GM23338 (cell line): ENCODE measurements around the gene ABCA4. TPM values are rescaled to one million over a fixed set of nuclear protein-coding genes. Genes with fewer than 3 reads are reported as not detected.

ENCODE experiments used
- ATAC-seq: fragments of 200-7000 bp; cut with Tn5 transposase; 3 replicates; pipeline ENCODE4 v1.9.1; 2020
- DNase-seq: peaks from one replicate; pipeline ENCODE4 v3.0.0-alpha.2; 2015; ENCODE audit warnings: low spot score
- H2AFZ ChIP-seq: fragments of 200-600 bp; sonication (generic); 2 replicates; pipeline ENCODE4 v1.8.0; 2016; ENCODE audit warnings: antibody characterized with exemption, mild to moderate bottlenecking, moderate library complexity
- H3F3A ChIP-seq: fragments of 200-600 bp; sonication (generic); replicated peaks from 2 replicates; pipeline ENCODE4 v1.8.0; 2017; ENCODE audit warnings: antibody characterized with exemption, mixed run types, low read depth
- H3K27ac ChIP-seq: fragments of 200-600 bp; sonication (generic); 2 replicates; pipeline ENCODE4 v1.6.1; 2016; ENCODE audit warnings: low read depth
- H3K27me3 ChIP-seq: fragments of 200-600 bp; sonication (generic); 2 replicates; pipeline ENCODE4 v1.8.0; 2016; ENCODE audit warnings: mild to moderate bottlenecking, mixed run types, moderate library complexity; ENCODE audit not compliant: insufficient read depth
- H3K36me3 ChIP-seq: fragments of 200-600 bp; sonication (generic); 2 replicates; pipeline ENCODE4 v1.8.0; 2016; ENCODE audit warnings: mild to moderate bottlenecking; ENCODE audit not compliant: insufficient read depth
- H3K4me1 ChIP-seq: fragments of 200-600 bp; sonication (generic); 2 replicates; pipeline ENCODE4 v1.8.0; 2016; ENCODE audit warnings: mild to moderate bottlenecking, moderate library complexity; ENCODE audit not compliant: insufficient read depth
- H3K4me2 ChIP-seq: fragments of 200-600 bp; sonication (generic); 2 replicates; pipeline ENCODE4 v1.7.1; 2017; ENCODE audit warnings: mixed run types
- H3K4me3 ChIP-seq: fragments of 200-600 bp; sonication (generic); 2 replicates; pipeline ENCODE4 v1.6.1; 2016; ENCODE audit warnings: mixed run types
- H3K79me2 ChIP-seq: fragments of 200-600 bp; sonication (generic); replicated peaks from 2 replicates; pipeline ENCODE4 v1.8.0; 2017; ENCODE audit warnings: mild to moderate bottlenecking; ENCODE audit not compliant: insufficient read depth
- H3K9me2 ChIP-seq: fragments of 200-600 bp; sonication (generic); 2 replicates; pipeline ENCODE4 v1.8.0; 2017; ENCODE audit not compliant: insufficient read depth
- H4K20me1 ChIP-seq: fragments of 200-600 bp; sonication (generic); replicated peaks from 2 replicates; pipeline ENCODE4 v1.8.0; 2017; ENCODE audit warnings: mild to moderate bottlenecking; ENCODE audit not compliant: insufficient read depth
- H3K27ac Mint-ChIP-seq: 2 replicates; pipeline ENCODE4 v1.8.0; 2020; ENCODE audit warnings: inconsistent platforms, mild to moderate bottlenecking, moderate library complexity, mixed read lengths
- H3K27me3 Mint-ChIP-seq: 3 replicates; pipeline ENCODE4 v1.8.0; 2022; ENCODE audit warnings: low read depth, mild to moderate bottlenecking, moderate library complexity, mixed read lengths, inconsistent platforms; ENCODE audit not compliant: insufficient read depth, poor library complexity
- H3K36me3 Mint-ChIP-seq: 3 replicates; pipeline ENCODE4 v1.8.0; 2021; ENCODE audit warnings: low read depth, mild to moderate bottlenecking, inconsistent platforms, moderate library complexity, mixed read lengths
- H3K4me1 Mint-ChIP-seq: 3 replicates; pipeline ENCODE4 v1.8.0; 2020; ENCODE audit warnings: mild to moderate bottlenecking, inconsistent platforms, mixed read lengths
- H3K4me3 Mint-ChIP-seq: 3 replicates; pipeline ENCODE4 v1.8.0; 2021; ENCODE audit warnings: moderate library complexity, mild to moderate bottlenecking, inconsistent platforms, mixed read lengths
- H3K9me3 Mint-ChIP-seq: 3 replicates; pipeline ENCODE4 v1.8.0; 2020; ENCODE audit warnings: moderate library complexity, mild to moderate bottlenecking, inconsistent platforms, mixed read lengths
- CREB1 ChIP-seq: fragments of 250-450 bp; sonication (Bioruptor Pico); IDR thresholded peaks from 2 replicates; pipeline ENCODE4 v1.5.0; 2020; ENCODE audit warnings: low read depth, mild to moderate bottlenecking, moderate library complexity
- CTCF ChIP-seq, 2 experiments: fragments of 200-600 bp in 1 of 2; sonication (generic) in 1 of 2; conservative IDR thresholded peaks; 2 replicates each; pipeline versions ENCODE4 v1.5.1 to v1.6.1; 2016 to 2017; ENCODE audit warnings: antibody characterized with exemption in 2 of 2, low read depth in 2 of 2, mild to moderate bottlenecking in 2 of 2, moderate library complexity in 1 of 2
- EZH2 ChIP-seq: fragments of 200-600 bp; sonication (generic); IDR thresholded peaks from one replicate; pipeline ENCODE4 v1.8.0; 2017; ENCODE audit warnings: antibody characterized with exemption, mild to moderate bottlenecking, low read depth; ENCODE audit not compliant: unreplicated experiment
- EZH2phosphoT487 ChIP-seq: fragments of 200-600 bp; sonication (generic); IDR thresholded peaks from one replicate; pipeline ENCODE4 v1.8.1; 2018; ENCODE audit warnings: antibody characterized with exemption; ENCODE audit not compliant: unreplicated experiment
- JUNB ChIP-seq: IDR thresholded peaks from one replicate; pipeline ENCODE4 v1.6.1; 2016; ENCODE audit warnings: antibody characterized with exemption; ENCODE audit not compliant: unreplicated experiment
- NANOG ChIP-seq: IDR thresholded peaks from 2 replicates; pipeline ENCODE4 v1.6.1; 2016; ENCODE audit warnings: antibody characterized with exemption, borderline replicate concordance
- POLR2AphosphoS5 ChIP-seq: IDR thresholded peaks from 2 replicates; pipeline ENCODE4 v1.6.1; 2016; ENCODE audit warnings: antibody characterized with exemption, low read depth
- REST ChIP-seq: IDR thresholded peaks from one replicate; pipeline ENCODE4 v1.6.1; 2018; ENCODE audit warnings: antibody characterized with exemption; ENCODE audit not compliant: unreplicated experiment
- STAT1 ChIP-seq: IDR thresholded peaks from one replicate; pipeline ENCODE4 v1.6.1; 2016; ENCODE audit warnings: antibody characterized with exemption; ENCODE audit not compliant: unreplicated experiment
- ZNF114 ChIP-seq: fragments of 250-450 bp; sonication (Bioruptor Pico); IDR thresholded peaks from 2 replicates; pipeline ENCODE4 v1.5.0; 2020; ENCODE audit warnings: mild to moderate bottlenecking, moderate library complexity
- ZNF331 ChIP-seq: fragments of 250-450 bp; sonication (Bioruptor Pico); IDR thresholded peaks from 2 replicates; pipeline ENCODE4 v1.5.0; 2020; ENCODE audit warnings: low read depth, mild to moderate bottlenecking, moderate library complexity
- polyA plus RNA-seq: library from polyadenylated mRNA; unstranded; fragments of >200 nt; fragmentation: Nextera tagmentation; extraction: Ambion mirVana; gene quantifications from 2 replicates; pipeline ENCODE4 v1.2.1, GENCODE V29; 2016
- total RNA-seq: library from RNA; depleted of rRNA; stranded (reverse); fragments of >200 nt; shearing (Covaris generic); gene quantifications from 2 replicates; pipeline ENCODE4 v1.2.3, GENCODE V29; 2014
- TF ChIP-seq, protein P1 (sequence below): IDR thresholded peaks from 2 replicates; pipeline ENCODE4 v1.6.1; 2016; ENCODE audit warnings: antibody characterized with exemption
- TF ChIP-seq, protein P2 (sequence below): fragments of 250-450 bp; sonication (Bioruptor Pico); IDR thresholded peaks from 2 replicates; pipeline ENCODE4 v1.5.0; 2020; ENCODE audit warnings: mild to moderate bottlenecking, moderate library complexity

Gene ABCA4
- total and polyA plus RNA-seq, 2 experiments from 2014 or later: not detected

GRCh38 chr1:94058766-94059165, 62.2 kb downstream of the ABCA4 start:
- Histone ChIP-seq H3K27ac (no peak overlapping the region), H2AFZ (peak overlapping the region; percentile 4; the same call in 1 of the 2 replicates), H3K27me3 (no peaks in the 10 kb centered on the region), H3K4me3 (no peak overlapping the region), H3K36me3 (no peaks in the 10 kb centered on the region), H3K4me2 (no peak overlapping the region), H3F3A (no peaks in the 10 kb centered on the region), H4K20me1 (no peaks in the 10 kb centered on the region), H3K9me2 (no peaks in the 10 kb centered on the region), H3K4me1 (peaks cover 10% of the 10 kb centered on the region; the same call in 1 of the 2 replicates), H3K79me2 (no peaks in the 10 kb centered on the region)
- H3K36me3 Mint-ChIP-seq: no peaks in the 10 kb centered on the region
- H3K27ac Mint-ChIP-seq: no peak overlapping the region
- peaks cover 13% of the 10 kb centered on the region for H3K4me1 Mint-ChIP-seq
- no peaks in the 10 kb centered on the region for H3K9me3 Mint-ChIP-seq
- ATAC-seq (no peak), DNase-seq (no peak)
- peaks cover 18% of the 10 kb centered on the region for H3K27me3 Mint-ChIP-seq
- no peak overlapping the region for H3K4me3 Mint-ChIP-seq
- TF ChIP-seq CREB1 (CRISPR knock-in tag) (no peak), REST (no peak), NANOG (no peak), EZH2 (no peak), CTCF (conservative IDR thresholded peaks at IDR 0.05; ENCODE audit: low read depth in 2 of 2) (no peak), ZNF331 (no peak), ZNF114 (CRISPR knock-in tag) (no peak), POLR2AphosphoS5 (no peak), EZH2phosphoT487 (no peak), STAT1 (no peak), JUNB (no peak)
- TF ChIP-seq, protein P1, sequence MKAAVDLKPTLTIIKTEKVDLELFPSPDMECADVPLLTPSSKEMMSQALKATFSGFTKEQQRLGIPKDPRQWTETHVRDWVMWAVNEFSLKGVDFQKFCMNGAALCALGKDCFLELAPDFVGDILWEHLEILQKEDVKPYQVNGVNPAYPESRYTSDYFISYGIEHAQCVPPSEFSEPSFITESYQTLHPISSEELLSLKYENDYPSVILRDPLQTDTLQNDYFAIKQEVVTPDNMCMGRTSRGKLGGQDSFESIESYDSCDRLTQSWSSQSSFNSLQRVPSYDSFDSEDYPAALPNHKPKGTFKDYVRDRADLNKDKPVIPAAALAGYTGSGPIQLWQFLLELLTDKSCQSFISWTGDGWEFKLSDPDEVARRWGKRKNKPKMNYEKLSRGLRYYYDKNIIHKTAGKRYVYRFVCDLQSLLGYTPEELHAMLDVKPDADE: no peak
- TF ChIP-seq, protein P2, sequence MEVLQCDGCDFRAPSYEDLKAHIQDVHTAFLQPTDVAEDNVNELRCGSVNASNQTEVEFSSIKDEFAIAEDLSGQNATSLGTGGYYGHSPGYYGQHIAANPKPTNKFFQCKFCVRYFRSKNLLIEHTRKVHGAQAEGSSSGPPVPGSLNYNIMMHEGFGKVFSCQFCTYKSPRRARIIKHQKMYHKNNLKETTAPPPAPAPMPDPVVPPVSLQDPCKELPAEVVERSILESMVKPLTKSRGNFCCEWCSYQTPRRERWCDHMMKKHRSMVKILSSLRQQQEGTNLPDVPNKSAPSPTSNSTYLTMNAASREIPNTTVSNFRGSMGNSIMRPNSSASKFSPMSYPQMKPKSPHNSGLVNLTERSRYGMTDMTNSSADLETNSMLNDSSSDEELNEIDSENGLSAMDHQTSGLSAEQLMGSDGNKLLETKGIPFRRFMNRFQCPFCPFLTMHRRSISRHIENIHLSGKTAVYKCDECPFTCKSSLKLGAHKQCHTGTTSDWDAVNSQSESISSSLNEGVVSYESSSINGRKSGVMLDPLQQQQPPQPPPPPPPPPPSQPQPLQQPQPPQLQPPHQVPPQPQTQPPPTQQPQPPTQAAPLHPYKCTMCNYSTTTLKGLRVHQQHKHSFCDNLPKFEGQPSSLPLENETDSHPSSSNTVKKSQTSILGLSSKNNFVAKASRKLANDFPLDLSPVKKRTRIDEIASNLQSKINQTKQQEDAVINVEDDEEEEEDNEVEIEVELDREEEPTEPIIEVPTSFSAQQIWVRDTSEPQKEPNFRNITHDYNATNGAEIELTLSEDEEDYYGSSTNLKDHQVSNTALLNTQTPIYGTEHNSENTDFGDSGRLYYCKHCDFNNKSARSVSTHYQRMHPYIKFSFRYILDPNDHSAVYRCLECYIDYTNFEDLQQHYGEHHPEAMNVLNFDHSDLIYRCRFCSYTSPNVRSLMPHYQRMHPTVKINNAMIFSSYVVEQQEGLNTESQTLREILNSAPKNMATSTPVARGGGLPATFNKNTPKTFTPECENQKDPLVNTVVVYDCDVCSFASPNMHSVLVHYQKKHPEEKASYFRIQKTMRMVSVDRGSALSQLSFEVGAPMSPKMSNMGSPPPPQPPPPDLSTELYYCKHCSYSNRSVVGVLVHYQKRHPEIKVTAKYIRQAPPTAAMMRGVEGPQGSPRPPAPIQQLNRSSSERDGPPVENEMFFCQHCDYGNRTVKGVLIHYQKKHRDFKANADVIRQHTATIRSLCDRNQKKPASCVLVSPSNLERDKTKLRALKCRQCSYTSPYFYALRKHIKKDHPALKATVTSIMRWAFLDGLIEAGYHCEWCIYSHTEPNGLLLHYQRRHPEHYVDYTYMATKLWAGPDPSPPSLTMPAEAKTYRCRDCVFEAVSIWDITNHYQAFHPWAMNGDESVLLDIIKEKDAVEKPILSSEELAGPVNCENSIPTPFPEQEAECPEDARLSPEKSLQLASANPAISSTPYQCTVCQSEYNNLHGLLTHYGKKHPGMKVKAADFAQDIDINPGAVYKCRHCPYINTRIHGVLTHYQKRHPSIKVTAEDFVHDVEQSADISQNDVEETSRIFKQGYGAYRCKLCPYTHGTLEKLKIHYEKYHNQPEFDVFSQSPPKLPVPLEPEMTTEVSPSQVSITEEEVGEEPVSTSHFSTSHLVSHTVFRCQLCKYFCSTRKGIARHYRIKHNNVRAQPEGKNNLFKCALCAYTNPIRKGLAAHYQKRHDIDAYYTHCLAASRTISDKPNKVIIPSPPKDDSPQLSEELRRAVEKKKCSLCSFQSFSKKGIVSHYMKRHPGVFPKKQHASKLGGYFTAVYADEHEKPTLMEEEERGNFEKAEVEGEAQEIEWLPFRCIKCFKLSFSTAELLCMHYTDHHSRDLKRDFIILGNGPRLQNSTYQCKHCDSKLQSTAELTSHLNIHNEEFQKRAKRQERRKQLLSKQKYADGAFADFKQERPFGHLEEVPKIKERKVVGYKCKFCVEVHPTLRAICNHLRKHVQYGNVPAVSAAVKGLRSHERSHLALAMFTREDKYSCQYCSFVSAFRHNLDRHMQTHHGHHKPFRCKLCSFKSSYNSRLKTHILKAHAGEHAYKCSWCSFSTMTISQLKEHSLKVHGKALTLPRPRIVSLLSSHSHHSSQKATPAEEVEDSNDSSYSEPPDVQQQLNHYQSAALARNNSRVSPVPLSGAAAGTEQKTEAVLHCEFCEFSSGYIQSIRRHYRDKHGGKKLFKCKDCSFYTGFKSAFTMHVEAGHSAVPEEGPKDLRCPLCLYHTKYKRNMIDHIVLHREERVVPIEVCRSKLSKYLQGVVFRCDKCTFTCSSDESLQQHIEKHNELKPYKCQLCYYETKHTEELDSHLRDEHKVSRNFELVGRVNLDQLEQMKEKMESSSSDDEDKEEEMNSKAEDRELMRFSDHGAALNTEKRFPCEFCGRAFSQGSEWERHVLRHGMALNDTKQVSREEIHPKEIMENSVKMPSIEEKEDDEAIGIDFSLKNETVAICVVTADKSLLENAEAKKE: no peak
